Endothelial cell of umbilical vein (primary cell): ENCODE results near the gene DLL4. TPM values are rescaled to one million over a fixed set of nuclear protein-coding genes. Genes with fewer than 3 reads are reported as not detected.
A peak's percentile ranks its signal among the peaks of the same experiment; 100 is the strongest.

Experiments
- BruUV-seq: library from RNA; stranded (reverse); fragments of 400-500 nt; replicated peaks from 2 replicates; lab custom pipeline; 2021; lab: Mats Ljungman, UMichigan
- CTCF ChIA-PET: fragments of 300-600, 350-600 bp; sonication (Branson Sonifier 250); formaldehyde crosslinking; loops from one replicate; lab custom pipeline; 2021; ENCODE audit warnings: antibody characterized with exemption, inconsistent platforms; lab: Charles Lee
- POLR2A ChIA-PET: fragments of 300-600, 350-600 bp; sonication (Branson Sonifier 250); formaldehyde crosslinking; loops from one replicate; lab custom pipeline; 2021; ENCODE audit warnings: antibody characterized with exemption, inconsistent platforms; lab: Charles Lee
- DNase-seq: peaks from one replicate; pipeline ENCODE4 v3.0.0-alpha.2; 2011; ENCODE audit warnings: low read depth, low spot score
- FAIRE-seq: peaks from 2 replicates; lab custom pipeline; 2011; peaks lifted over from hg19 to GRCh38; lab: Jason Lieb, UNC
- H2AFZ ChIP-seq: 2 replicates; pipeline ENCODE4 v1.6.0; 2012; ENCODE audit warnings: low read depth, low read length, control low read depth, inconsistent platforms
- H3K27ac ChIP-seq: 2 replicates; pipeline ENCODE4 v1.5.1; 2011; ENCODE audit warnings: low read depth, mild to moderate bottlenecking, control low read depth, low read length, moderate library complexity; ENCODE audit not compliant: insufficient read depth
- H3K27me3 ChIP-seq, 2 experiments: 2 replicates each; pipeline versions ENCODE4 v1.6.0 to v1.6.1; 2011; ENCODE audit warnings: low read length in 2 of 2, mixed read lengths in 1 of 2; ENCODE audit not compliant: control insufficient read depth in 2 of 2, insufficient read depth in 2 of 2
- H3K36me3 ChIP-seq, 2 experiments: 2 replicates in 1 of 2; 3 replicates in 1 of 2; pipeline ENCODE4 v1.5.1; 2011; ENCODE audit warnings: low read length in 2 of 2, mild to moderate bottlenecking in 1 of 2, moderate library complexity in 1 of 2; ENCODE audit not compliant: control insufficient read depth in 2 of 2, insufficient read depth in 2 of 2; ENCODE audit errors: extremely low read depth in 1 of 2
- H3K4me1 ChIP-seq: 3 replicates; pipeline ENCODE4 v1.5.1; 2011; ENCODE audit warnings: mild to moderate bottlenecking, low read length; ENCODE audit not compliant: control insufficient read depth, insufficient read depth; ENCODE audit errors: extremely low read depth
- H3K4me2 ChIP-seq: 2 replicates; pipeline ENCODE4 v1.6.1; 2011; ENCODE audit warnings: low read length, control low read depth, mixed read lengths; ENCODE audit not compliant: insufficient read depth
- H3K4me3 ChIP-seq, 3 experiments: fragments of 200-600 bp in 1 of 3; sonication (generic), shearing (Covaris generic) in 1 of 3; replicated peaks in 1 of 3; 2 replicates each; pipeline ENCODE4 v1.5.1; 2011 to 2016; ENCODE audit warnings: control low read depth in 3 of 3, low read length in 3 of 3, mild to moderate bottlenecking in 2 of 3, inconsistent platforms in 1 of 3, low read depth in 1 of 3, moderate library complexity in 1 of 3; ENCODE audit not compliant: insufficient read depth in 1 of 3
- H3K79me2 ChIP-seq: 2 replicates; pipeline ENCODE4 v1.6.0; 2012; ENCODE audit warnings: low read length, inconsistent platforms; ENCODE audit not compliant: control insufficient read depth, insufficient read depth
- H3K9ac ChIP-seq: replicated peaks from 2 replicates; pipeline ENCODE3; 2011; ENCODE audit warnings: low read length, control low read depth; ENCODE audit not compliant: insufficient read depth; ENCODE audit errors: extremely low read depth
- H3K9me1 ChIP-seq: replicated peaks from 3 replicates; pipeline ENCODE4 v1.6.0; 2011; ENCODE audit warnings: mild to moderate bottlenecking, low read length; ENCODE audit not compliant: control insufficient read depth, insufficient read depth; ENCODE audit errors: extremely low read depth
- H3K9me3 ChIP-seq: replicated peaks from 2 replicates; pipeline ENCODE4 v1.5.1; 2012; ENCODE audit warnings: low read length, inconsistent platforms; ENCODE audit not compliant: control insufficient read depth, insufficient read depth
- H4K20me1 ChIP-seq: replicated peaks from 2 replicates; pipeline ENCODE3; 2011; ENCODE audit warnings: mild to moderate bottlenecking, low read length; ENCODE audit not compliant: control insufficient read depth, insufficient read depth; ENCODE audit errors: extremely low read depth
- CTCF ChIP-seq, 2 donors: IDR thresholded peaks; 1 replicate in 1 of 2; 2 replicates in 1 of 2; pipeline ENCODE4 v1.5.1; 2011; ENCODE audit warnings: low read length in 2 of 2, mild to moderate bottlenecking in 2 of 2, moderate library complexity in 2 of 2, control low read depth in 1 of 2, inconsistent platforms in 1 of 2, low read depth in 1 of 2; ENCODE audit not compliant: insufficient read depth in 1 of 2; ENCODE audit errors: extremely low read depth in 1 of 2
- EZH2 ChIP-seq: IDR thresholded peaks from 2 replicates; pipeline ENCODE4 v1.6.1; 2012; ENCODE audit warnings: borderline replicate concordance, low read depth, mild to moderate bottlenecking, moderate library complexity, low read length, inconsistent platforms; ENCODE audit not compliant: severe bottlenecking
- FOS ChIP-seq: IDR thresholded peaks from 2 replicates; pipeline ENCODE4 v1.6.1; 2011; ENCODE audit warnings: mild to moderate bottlenecking, low read length, moderate library complexity, borderline replicate concordance; ENCODE audit not compliant: insufficient read depth
- GATA2 ChIP-seq: IDR thresholded peaks from 2 replicates; pipeline ENCODE4 v1.7.0; 2011; ENCODE audit warnings: low read depth, mild to moderate bottlenecking, moderate library complexity, mixed read lengths, low read length; ENCODE audit not compliant: insufficient read length, insufficient read depth
- JUN ChIP-seq: IDR thresholded peaks from 2 replicates; pipeline ENCODE4 v1.6.1; 2011; ENCODE audit warnings: borderline replicate concordance, low read depth; ENCODE audit not compliant: insufficient read length, insufficient read depth
- MAX ChIP-seq: IDR thresholded peaks from 2 replicates; pipeline ENCODE4 v1.6.1; 2011; ENCODE audit not compliant: insufficient read depth, insufficient read length
- MYC ChIP-seq: IDR thresholded peaks from one replicate; pipeline ENCODE4 v1.6.1; 2011; ENCODE audit warnings: mild to moderate bottlenecking, low read depth, low read length
- POLR2A ChIP-seq: IDR thresholded peaks from 2 replicates; pipeline ENCODE4 v1.6.1; 2012; ENCODE audit warnings: low read depth, mild to moderate bottlenecking, control low read depth, low read length
- POLR2AphosphoS5 ChIP-seq: IDR thresholded peaks from 2 replicates; pipeline ENCODE4 v1.6.1; 2012; ENCODE audit warnings: low read depth, mild to moderate bottlenecking, control low read depth, low read length, moderate library complexity; ENCODE audit not compliant: insufficient read depth
- dilution Hi-C: fragments of 300-500 bp; cut with MboI; formaldehyde crosslinking; loops from one replicate; pipeline ENCODE4 v1.15.0; 2019; ENCODE audit warnings: low sequenced_read_pairs; ENCODE audit not compliant: extremely low pct_ligation_motif_present
- intact Hi-C: fragments of 100-400 bp; cut with micrococcal nuclease; formaldehyde crosslinking; loops from one replicate; pipeline ENCODE4 v1.10.0; 2022
- polyA plus RNA-seq, 4 experiments: library from polyadenylated mRNA; depleted of rRNA in 3 of 4; stranded (reverse) in 3 of 4; unstranded in 1 of 4; fragments of >200 nt; gene quantifications; 2 replicates each; pipeline versions ENCODE4 v1.2.1 to v1.2.3, GENCODE V29; 2011 to 2012; ENCODE audit warnings: missing spikeins in 1 of 4
- total RNA-seq: library from RNA; stranded (reverse); gene quantifications from 2 replicates; pipeline ENCODE4 v1.2.3, GENCODE V29; 2021

The DLL4 gene
- total and polyA plus RNA-seq, 2 donors (not counting 3 experiments of a cell fraction or from before 2014, with no cell fraction given) = 55.2 to 57.8 TPM

GRCh38 chr15:40984964-40985363, 55.8 kb downstream of the DLL4 start:
- Histone ChIP-seq H3K4me3 (no peak overlapping the region), H3K9me3 (no peaks in the 10 kb centered on the region), H4K20me1 (no peaks in the 10 kb centered on the region), H3K36me3 (peaks cover 12 to 24% of the 10 kb centered on the region in 2 experiments), H3K27me3 (no peaks in the 10 kb centered on the region), H3K4me2 (no peak overlapping the region), H3K79me2 (no peaks in the 10 kb centered on the region), H2AFZ (no peak overlapping the region), H3K9me1 (no peaks in the 10 kb centered on the region), H3K4me1 (peaks cover 40% of the 10 kb centered on the region), H3K27ac (peak overlapping the region; percentile 4), H3K9ac (no peak overlapping the region)
- BruUV-seq = no TSS peak
- no peak for FAIRE-seq
- ChIA-PET POLR2A (interaction anchor here (0.6 kb wide), 1 partner anchor 54 kb away, joined by 3 read pairs; no protein-coding TSS in a partner anchor), CTCF (interaction anchor here (0.6 to 6.2 kb wide), 4 partner anchors 10 to 80 kb away, joined by 4 to 63 read pairs (median 16); partner anchors contain the start of gene CHAC1)
- TF ChIP-seq EZH2 (no peak), JUN (no peak), FOS (no peak), POLR2AphosphoS5 (no peak), MAX (no peak), GATA2 (no peak), CTCF (IDR thresholded peaks at IDR 0.05; ENCODE audit: extremely low read depth in 1 of 2, insufficient read depth in 1 of 2, low read depth in 1 of 2, low read length in 2 of 2) (no peak), POLR2A (no peak), MYC (no peak)
- dilution Hi-C loops (no loop called here), intact Hi-C loops (no loop called here)
- DNase-seq = no peak
